DMS153 (cell line): ENCODE data around the gene ADAP1.
"Not testable (repeated sequence)": the region's sequence is repeated elsewhere in the genome, so short reads cannot be mapped to it uniquely, and the experiment has no call there.

ENCODE experiments used
- DNase-seq: peaks from one replicate; lab custom pipeline; 2025; lab: John Stamatoyannopoulos, UW

Gene ADAP1

GRCh38 chr7:974820-975681 lies 20.6 kb upstream of the ADAP1 start, which contains the start of gene COX19:
COX19 (minus strand) TSS chr7:975549; CDS start chr7:975509, 40 bp downstream.
- peak; percentile 77 for DNase-seq

- DNase-seq = no peak
Measured at GRCh38 chr7:974172-974571, 19.7 kb upstream of the ADAP1 start.

DNA sequence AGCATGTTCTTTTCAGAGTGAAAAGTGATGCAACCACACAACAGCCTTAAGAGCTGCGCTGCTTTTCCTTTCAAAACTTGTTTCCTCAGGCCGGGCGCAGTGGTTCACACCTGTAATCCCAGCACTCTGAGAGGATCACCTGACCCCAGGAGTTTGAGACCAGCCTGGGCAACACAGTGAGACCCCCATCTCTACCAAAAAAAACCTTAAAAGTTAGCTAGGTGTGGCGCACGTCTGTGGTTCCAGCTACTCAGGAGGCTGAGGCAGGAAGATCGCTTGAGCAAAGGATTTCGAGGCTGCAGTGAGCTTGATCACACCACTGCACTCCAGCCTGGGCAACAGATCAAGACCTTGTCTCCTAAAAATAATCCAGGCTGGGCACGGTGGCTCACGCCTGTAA lies 18.8 kb upstream of the ADAP1 start:
- DNase-seq = no peak

- DNase-seq = no peak
Measured at GRCh38 chr7:972676-973309, 18.3 kb upstream of the ADAP1 start.

DNA sequence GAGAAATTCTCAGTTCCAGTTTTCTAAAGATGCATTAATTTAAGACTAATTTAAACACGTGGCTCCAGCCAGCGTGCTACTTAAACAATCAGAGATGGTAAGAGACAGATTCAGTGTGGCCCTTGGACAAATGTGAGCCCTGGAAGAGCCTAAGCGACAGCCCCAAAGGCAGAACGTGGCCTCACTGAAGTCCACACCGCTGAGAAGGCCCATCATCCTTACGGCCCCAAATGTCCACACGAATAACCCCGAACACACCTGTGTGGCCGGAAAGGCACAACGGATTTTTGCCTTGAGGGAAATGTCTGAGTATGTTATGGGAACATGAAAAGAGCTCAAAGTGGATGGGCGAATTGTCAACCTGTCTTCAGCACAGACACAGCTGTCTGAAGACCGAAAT lies 17.6 kb upstream of the ADAP1 start:
- DNase-seq = no peak

GRCh38 chr7:970744-971143 lies 16.3 kb upstream of the ADAP1 start:
- DNase-seq = no peak

DNA sequence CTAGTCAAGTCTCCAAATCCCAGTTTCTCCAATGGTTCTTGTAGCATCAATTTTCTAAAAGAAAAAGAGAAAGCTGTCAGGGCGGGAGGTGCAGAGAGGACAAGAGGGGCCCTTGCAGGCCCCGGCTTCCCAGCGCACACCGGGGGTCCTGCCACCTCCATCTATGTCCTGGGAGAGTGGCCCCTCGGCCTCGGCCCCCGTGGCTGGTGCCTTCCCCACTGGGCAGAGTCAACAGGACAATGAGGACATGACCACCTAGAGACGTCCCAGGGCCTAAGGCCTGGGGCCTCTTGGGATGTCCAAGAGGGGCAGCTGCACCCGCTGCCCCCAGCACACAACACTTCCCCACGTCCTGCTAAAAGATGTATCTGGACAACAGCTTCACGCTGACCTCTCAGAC lies 14.9 kb upstream of the ADAP1 start:
- DNase-seq = no peak

DNA sequence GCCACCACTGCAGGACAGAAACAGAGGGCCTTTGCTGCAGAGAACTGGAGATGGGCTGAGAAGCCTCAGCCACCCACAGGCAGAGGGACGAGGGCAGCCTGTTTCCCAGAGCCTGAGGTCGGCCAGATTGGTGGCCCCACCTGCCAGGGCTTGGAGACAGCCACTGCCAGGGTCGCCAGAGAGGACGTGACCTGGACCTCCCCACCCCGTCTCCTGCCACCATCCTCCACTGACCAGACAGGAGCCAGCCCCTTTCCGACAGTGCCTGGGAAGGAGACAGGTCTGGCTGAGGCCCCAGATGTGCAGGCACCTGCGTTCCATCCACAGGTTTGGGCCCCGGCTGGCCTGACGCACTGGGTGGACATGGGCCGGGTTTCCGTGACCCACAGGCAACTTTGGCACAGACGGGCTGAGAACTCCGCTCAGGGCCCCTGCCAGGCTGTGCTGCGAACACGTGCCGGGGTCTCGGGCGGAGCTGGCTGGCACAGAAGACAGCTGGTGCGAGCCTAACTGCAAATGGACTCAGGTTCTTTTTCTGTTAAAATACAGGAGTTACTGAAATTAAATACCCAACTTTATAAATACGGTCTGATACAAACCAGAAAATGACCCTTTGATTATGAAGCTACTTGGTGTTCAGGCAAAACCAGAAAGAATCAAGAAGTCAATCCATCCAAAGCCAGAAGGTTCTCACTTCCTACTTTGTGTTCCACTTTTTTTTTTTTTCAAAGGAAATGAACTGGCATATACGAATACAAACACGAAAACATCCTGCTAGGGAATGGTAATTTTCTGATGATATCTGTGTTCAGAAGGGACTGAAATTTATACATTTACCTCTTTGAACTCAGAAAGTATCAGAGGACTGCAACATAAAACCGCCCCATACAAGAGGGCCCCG lies 14.0 kb upstream of the ADAP1 start:
- no peak for DNase-seq

DNA sequence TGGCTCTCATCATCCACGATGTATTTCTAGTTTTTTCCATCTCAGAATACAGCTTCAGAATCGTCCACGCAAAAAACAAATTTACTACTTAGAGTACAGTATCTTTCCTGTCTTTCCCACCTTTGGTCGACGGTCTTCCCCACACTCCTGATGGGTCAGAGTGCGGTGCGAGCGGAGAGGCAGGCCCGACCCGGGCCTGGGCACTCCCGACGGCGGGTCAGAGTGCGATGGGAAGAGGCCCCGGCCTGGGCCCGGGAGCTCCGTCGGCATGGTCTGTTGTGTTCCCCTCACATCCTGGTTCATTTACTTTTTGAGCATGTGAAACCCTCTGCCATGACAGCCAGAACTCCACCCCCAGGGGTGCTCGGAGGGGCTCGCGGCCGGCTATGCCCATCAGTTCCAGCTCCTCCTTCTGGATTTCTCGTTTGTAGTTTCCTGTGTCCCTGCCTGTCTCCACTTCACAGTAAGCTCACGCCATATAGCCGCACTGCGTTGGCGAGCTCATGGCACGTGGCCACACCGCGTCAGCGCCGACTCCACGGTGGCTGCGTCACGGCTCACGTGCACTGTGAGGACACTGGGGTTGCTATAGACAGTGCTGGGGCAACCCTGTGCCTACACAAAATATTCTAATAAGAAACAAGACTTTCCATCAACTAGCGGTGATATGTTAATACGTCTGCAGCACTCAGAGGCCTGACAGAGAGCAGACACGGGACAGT lies 13.0 kb upstream of the ADAP1 start:
- no peak for DNase-seq

DNA sequence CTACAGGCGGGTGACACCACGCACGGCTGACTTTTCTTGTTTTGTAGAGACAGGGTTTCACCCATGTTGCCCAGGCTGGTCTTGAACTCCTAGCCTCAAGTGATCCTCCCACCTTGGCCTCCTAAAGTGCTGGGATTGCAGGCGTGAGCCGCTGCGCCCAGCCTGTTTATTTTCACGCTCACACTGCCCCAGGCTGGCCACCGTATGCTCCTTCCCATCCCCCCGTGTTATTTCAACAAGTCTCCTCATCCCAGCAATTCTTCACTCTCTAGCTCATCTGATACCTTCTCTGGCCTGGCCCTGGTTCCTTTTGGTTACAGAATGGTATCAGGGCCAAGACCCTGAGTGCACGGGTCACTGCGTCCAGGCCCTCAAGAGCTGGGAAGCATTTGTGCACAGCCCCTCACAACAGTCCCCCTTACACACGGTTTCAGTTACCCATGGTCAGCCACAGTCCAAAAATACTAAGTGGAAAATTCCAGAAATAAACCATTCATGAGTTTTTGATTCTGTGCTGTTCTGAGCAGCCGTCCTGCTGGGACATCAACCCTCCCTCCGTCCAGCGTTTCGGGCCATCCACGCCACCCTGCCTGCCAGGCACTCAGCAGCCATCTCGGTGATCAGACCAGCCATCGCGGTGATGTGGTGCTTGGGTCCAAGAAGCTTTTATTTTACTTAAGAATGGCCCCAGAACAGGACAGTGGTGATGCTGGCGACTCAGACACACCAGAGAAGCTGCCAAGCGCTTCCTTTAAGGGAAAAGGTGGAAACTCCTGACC lies 12.0 kb upstream of the ADAP1 start:
- no peak for DNase-seq

GRCh38 chr7:964401-965231 lies 10.1 kb upstream of the ADAP1 start:
- no peak for DNase-seq

- no peak for DNase-seq
Measured at GRCh38 chr7:963236-964078, 9.0 kb upstream of the ADAP1 start.

DNA sequence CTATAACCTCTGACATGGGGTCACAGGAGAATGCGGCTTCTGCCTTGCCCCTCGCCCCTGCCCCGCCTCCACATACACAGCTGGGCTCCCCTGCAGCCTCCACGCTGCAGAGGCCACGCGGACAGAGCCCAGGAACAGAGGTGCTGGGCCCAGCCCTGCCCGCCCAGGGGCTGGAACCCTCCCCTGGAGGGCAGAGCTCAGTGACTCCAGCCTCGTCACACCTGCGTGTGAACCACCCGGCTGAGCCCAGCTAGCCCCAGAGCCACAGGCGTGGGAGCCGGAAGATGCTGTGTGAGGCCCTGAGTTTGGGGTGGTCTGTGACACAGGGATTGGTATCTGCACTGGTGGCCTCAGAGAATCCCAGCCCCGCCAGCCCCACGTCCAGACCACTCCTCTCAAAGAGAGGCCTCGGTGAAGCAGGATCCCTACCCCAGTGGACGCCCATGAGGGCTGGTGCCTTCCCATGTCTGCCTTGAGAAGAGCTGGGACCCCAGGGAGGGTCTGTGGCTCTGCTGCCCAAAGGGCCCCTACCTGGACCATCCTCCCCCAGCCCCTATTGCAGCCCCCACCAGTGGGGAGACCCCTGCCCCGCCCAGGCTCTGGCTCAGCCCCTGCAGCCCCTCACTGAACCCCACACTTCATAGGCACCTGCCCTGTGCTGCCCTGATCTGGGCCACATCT lies 8.1 kb upstream of the ADAP1 start:
- no peak for DNase-seq

DNA sequence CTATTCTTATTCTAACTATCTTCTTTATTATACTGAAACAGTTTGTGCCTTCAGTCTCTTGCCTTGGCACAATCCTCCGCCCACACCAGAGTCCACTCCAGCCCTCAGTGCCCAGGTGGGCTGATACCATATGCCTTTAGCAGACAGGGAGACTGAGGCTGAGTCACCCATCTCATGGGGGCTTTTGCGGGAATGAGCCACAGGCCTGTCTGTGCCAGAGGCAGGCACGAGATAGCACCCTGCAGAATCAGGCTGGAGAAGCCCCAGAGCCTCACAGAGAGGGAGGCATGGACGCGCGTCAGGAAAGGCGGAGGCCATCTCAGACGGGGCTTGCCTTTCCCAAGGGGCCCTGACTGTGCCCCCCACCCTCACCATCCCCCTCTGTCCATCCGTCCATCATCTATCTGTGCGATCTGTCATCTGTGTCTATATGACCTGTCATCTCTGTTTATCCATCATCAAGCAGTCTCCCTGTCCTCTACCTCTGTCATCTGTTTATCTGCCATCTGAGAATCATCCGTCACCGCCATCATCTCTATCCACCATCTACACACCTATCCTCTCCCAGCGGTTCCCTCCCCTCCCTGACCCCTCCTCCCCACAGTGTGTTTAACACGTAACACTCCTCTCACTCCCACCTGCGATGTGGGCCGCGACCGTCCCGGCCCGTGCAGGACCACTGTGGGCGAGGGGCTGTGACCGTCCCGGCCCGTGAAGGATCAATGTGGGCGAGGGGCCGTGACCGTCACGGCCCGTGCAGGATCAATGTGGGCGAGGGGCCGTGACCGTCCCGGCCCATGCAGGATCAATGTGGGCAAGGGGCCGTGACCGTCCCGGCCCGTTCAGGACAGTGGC lies 7.3 kb upstream of the ADAP1 start:
- no peak for DNase-seq

DNA sequence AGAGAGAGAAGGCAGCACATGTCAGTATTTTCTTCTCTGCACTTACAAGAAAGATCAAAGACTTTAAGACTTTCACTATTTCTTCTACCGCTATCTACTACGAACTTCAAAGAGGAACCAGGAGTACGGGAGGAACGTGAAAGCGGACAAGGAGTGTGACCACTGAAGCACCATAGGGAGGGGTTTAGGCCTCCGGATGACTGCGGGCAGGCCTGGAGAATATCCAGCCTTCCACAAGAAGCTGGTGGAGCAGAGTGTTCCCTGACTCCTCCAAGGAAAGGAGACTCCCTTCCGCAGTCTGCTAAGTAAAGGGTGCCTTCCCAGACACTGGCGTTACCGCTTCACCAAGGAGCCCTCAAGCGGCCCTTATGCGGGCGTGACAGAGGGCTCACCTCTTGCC lies 6.5 kb upstream of the ADAP1 start:
- DNase-seq = not testable (repeated sequence)

- DNase-seq = no peak
Measured at GRCh38 chr7:960269-960871, 5.9 kb upstream of the ADAP1 start.

DNA sequence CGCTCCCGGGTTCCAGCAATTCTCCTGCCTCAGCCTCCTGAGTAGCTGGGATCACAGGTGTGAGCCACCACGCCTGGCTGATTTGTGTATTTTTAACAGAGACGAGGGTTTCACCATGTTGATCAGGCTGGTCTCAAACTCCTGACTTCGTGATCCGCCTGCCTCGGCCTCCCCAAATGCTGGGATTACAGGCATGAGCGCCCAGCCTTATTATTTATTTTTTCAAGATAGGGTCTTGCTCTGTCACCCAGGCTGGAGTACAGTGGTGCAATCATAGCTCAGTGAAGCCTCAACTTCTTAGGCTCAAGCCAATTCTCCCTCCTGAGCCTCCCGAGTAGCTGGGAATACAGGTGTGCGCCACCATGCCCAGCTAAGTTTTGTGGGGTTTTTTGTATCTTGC lies 5.3 kb upstream of the ADAP1 start:
- not testable (repeated sequence) for DNase-seq
